PC-3 (cell line): ENCODE results near the gene SMG6. TPM values are rescaled to one million over a fixed set of nuclear protein-coding genes. Genes with fewer than 3 reads are reported as not detected.

Source experiments
- ATAC-seq: fragments of 200-7000 bp; cut with Tn5 transposase; 2 replicates; pipeline ENCODE4 v1.9.1; 2020; ENCODE audit warnings: mild to moderate bottlenecking, moderate library complexity
- BruUV-seq: library from RNA; stranded (reverse); fragments of 400-500 nt; replicated peaks from 2 replicates; lab custom pipeline; 2021; lab: Mats Ljungman, UMichigan
- CTCF ChIA-PET: fragments of 300-600 bp; sonication (Branson Sonifier 250); formaldehyde crosslinking; loops from one replicate; lab custom pipeline; 2022; ENCODE audit warnings: antibody characterized with exemption; lab: Charles Lee
- POLR2A ChIA-PET: fragments of 300-600 bp; sonication (Branson Sonifier 250); formaldehyde crosslinking; loops from one replicate; lab custom pipeline; 2022; ENCODE audit warnings: antibody characterized with exemption; ENCODE audit not compliant: unreplicated experiment; lab: Charles Lee
- DNase-seq: peaks from one replicate; pipeline ENCODE4 v3.0.0-alpha.2; 2015
- H2AFZ ChIP-seq: fragments of 300-600 bp; sonication (generic); 2 replicates; pipeline ENCODE4 v1.6.0; 2016; ENCODE audit warnings: antibody characterized with exemption, low read length
- H3F3A ChIP-seq: fragments of 300-600 bp; sonication (generic); one replicate; pipeline ENCODE4 v1.6.0; 2017; ENCODE audit warnings: antibody characterized with exemption, low read length, control low read depth, mild to moderate bottlenecking; ENCODE audit not compliant: unreplicated experiment
- H3K27ac ChIP-seq: fragments of 300-600 bp; sonication (generic); 2 replicates; pipeline ENCODE4 v1.5.1; 2016; ENCODE audit warnings: mild to moderate bottlenecking, low read length
- H3K27me3 ChIP-seq: fragments of 300-600 bp; sonication (generic); 2 replicates; pipeline ENCODE4 v1.6.1; 2016; ENCODE audit warnings: low read length, mixed read lengths
- H3K36me3 ChIP-seq: fragments of 300-600 bp; sonication (generic); 2 replicates; pipeline ENCODE4 v1.6.1; 2016; ENCODE audit warnings: low read depth, mixed run types, low read length, mixed read lengths
- H3K4me1 ChIP-seq: fragments of 300-600 bp; sonication (generic); 2 replicates; pipeline ENCODE4 v1.5.1; 2016; ENCODE audit warnings: low read length; ENCODE audit not compliant: insufficient read depth
- H3K4me2 ChIP-seq: fragments of 300-600 bp; sonication (generic); 2 replicates; pipeline ENCODE4 v1.6.0; 2016; ENCODE audit warnings: low read length
- H3K4me3 ChIP-seq: fragments of 300-600 bp; sonication (generic); 2 replicates; pipeline ENCODE4 v1.5.1; 2016; ENCODE audit warnings: mild to moderate bottlenecking, low read length, mixed read lengths
- H3K79me2 ChIP-seq: fragments of 300-600 bp; sonication (generic); 2 replicates; pipeline ENCODE4 v1.6.1; 2017; ENCODE audit warnings: low read length, mixed read lengths
- H3K9ac ChIP-seq: fragments of 300-600 bp; sonication (generic); 2 replicates; pipeline ENCODE4 v1.6.0; 2016; ENCODE audit warnings: mild to moderate bottlenecking, low read length
- H3K9me2 ChIP-seq: fragments of 300-600 bp; sonication (generic); replicated peaks from 2 replicates; pipeline ENCODE4 v1.6.1; 2016; ENCODE audit warnings: mixed run types, low read length, mixed read lengths
- H3K9me3 ChIP-seq: fragments of 300-600 bp; sonication (generic); 2 replicates; pipeline ENCODE4 v1.6.1; 2016; ENCODE audit warnings: low read length, mixed read lengths
- H4K20me1 ChIP-seq: fragments of 300-600 bp; sonication (generic); 2 replicates; pipeline ENCODE4 v1.6.1; 2016; ENCODE audit warnings: low read length, mixed read lengths
- CTCF ChIP-seq: fragments of 300-600 bp; sonication (generic); conservative IDR thresholded peaks from 2 replicates; pipeline ENCODE4 v1.5.1; 2017; ENCODE audit warnings: antibody characterized with exemption, low read depth, mild to moderate bottlenecking, low read length
- EZH2 ChIP-seq: fragments of 300-600 bp; sonication (generic); IDR thresholded peaks from one replicate; pipeline ENCODE4 v1.6.1; 2017; ENCODE audit warnings: antibody characterized with exemption, mild to moderate bottlenecking, low read length; ENCODE audit not compliant: unreplicated experiment
- EZH2phosphoT487 ChIP-seq: fragments of 300-600 bp; sonication (generic); IDR thresholded peaks from 2 replicates; pipeline ENCODE4 v1.6.1; 2018; ENCODE audit warnings: mild to moderate bottlenecking, antibody characterized with exemption, low read length, borderline replicate concordance
- intact Hi-C: fragments of 100-400 bp; cut with micrococcal nuclease; formaldehyde crosslinking; loops from 2 replicates; pipeline ENCODE4 v1.9.0; 2023
- total RNA-seq: library from RNA; depleted of rRNA; stranded (reverse); fragments of >200 nt; gene quantifications from 2 replicates; pipeline ENCODE4 v1.2.3, GENCODE V29; 2014

Gene SMG6
- total RNA-seq, 1 experiment from 2014 or later: 13.4 TPM

- Histone ChIP-seq H3K36me3 (peaks cover 62% of the 10 kb centered on the region), H3K9me2 (no peaks in the 10 kb centered on the region), H3K9ac (no peak overlapping the region), H2AFZ (no peak overlapping the region), H3K4me1 (peaks cover 15% of the 10 kb centered on the region), H3K27me3 (no peaks in the 10 kb centered on the region), H3K79me2 (peaks cover 66% of the 10 kb centered on the region), H4K20me1 (0 out of 2 replicates have a peak, but pooled peaks cover 5% of the 10 kb centered on the region), H3F3A (no peaks in the 10 kb centered on the region), H3K9me3 (no peaks in the 10 kb centered on the region), H3K27ac (no peak overlapping the region), H3K4me3 (no peak overlapping the region), H3K4me2 (no peak overlapping the region)
- no peak for ATAC-seq
- POLR2A ChIA-PET: no interaction called here
- no peak for TF ChIP-seq EZH2
- TF ChIP-seq CTCF: no peak
- TF ChIP-seq EZH2phosphoT487: no peak
- intact Hi-C loops: no loop called here
- CTCF ChIA-PET: no interaction called here
- no peak for DNase-seq
- BruUV-seq: no TSS peak
These were observed 27.7 kb upstream of the SMG6 start for GRCh38 chr17:2331303-2331702.

GRCh38 chr17:2323629-2324314, 20.2 kb upstream of the SMG6 start:
- intact Hi-C loops: no loop called here
- no peak for TF ChIP-seq EZH2
- no peak for TF ChIP-seq EZH2phosphoT487
- no peak for TF ChIP-seq CTCF
- H2AFZ ChIP-seq: no peak overlapping the region
- no peak for ATAC-seq
- H3K4me2 ChIP-seq: no peak overlapping the region
- H3K36me3 ChIP-seq: peaks cover 36% of the 10 kb centered on the region
- CTCF ChIA-PET: no interaction called here
- H3K27me3 ChIP-seq: no peaks in the 10 kb centered on the region
- H3K9me3 ChIP-seq: no peaks in the 10 kb centered on the region
- DNase-seq: no peak
- H4K20me1 ChIP-seq: no peaks in the 10 kb centered on the region
- no peak overlapping the region for H3K4me3 ChIP-seq
- H3K79me2 ChIP-seq: peaks cover 5% of the 10 kb centered on the region; the same call in 1 of the 2 replicates
- H3K4me1 ChIP-seq: no peaks in the 10 kb centered on the region
- H3K9me2 ChIP-seq: no peaks in the 10 kb centered on the region
- POLR2A ChIA-PET: no interaction called here
- no TSS peak for BruUV-seq
- H3K27ac ChIP-seq: no peak overlapping the region
- no peak overlapping the region for H3K9ac ChIP-seq
- H3F3A ChIP-seq: no peaks in the 10 kb centered on the region

- no peak overlapping the region for H3K9ac ChIP-seq
- H3K36me3 ChIP-seq: peaks cover 32% of the 10 kb centered on the region
- no peaks in the 10 kb centered on the region for H4K20me1 ChIP-seq
- ChIA-PET POLR2A (interaction anchor here (0.6 kb wide), 1 partner anchor 674 kb away, joined by 5 read pairs; no protein-coding TSS in a partner anchor), CTCF (no interaction called here)
- no peak for ATAC-seq
- no peaks in the 10 kb centered on the region for H3K9me2 ChIP-seq
- H3K79me2 ChIP-seq: no peaks in the 10 kb centered on the region
- H3K4me3 ChIP-seq: no peak overlapping the region
- no peak overlapping the region for H2AFZ ChIP-seq
- H3K9me3 ChIP-seq: no peaks in the 10 kb centered on the region
- H3K27me3 ChIP-seq: no peaks in the 10 kb centered on the region
- H3K4me2 ChIP-seq: no peak overlapping the region
- H3K27ac ChIP-seq: no peak overlapping the region
- BruUV-seq: no TSS peak
- DNase-seq: no peak
- TF ChIP-seq EZH2 (no peak), CTCF (no peak), EZH2phosphoT487 (no peak)
- no peaks in the 10 kb centered on the region for H3K4me1 ChIP-seq
- intact Hi-C loops: no loop called here
- no peaks in the 10 kb centered on the region for H3F3A ChIP-seq
These were observed 17.8 kb upstream of the SMG6 start for GRCh38 chr17:2321399-2321798.
